ENCODE data around the gene DBR1. TPM values are rescaled to one million over a fixed set of nuclear protein-coding genes. Genes with fewer than 3 reads are reported as not detected.

Gene DBR1
- total RNA-seq, 1 donor from 2014 or later, result 7.1 TPM

GRCh38 chr3:138135146-138135832, 39.4 kb downstream of the DBR1 start:
- no peak for DNase-seq (ENCODE audit: missing footprints)

GRCh38 chr3:138132239-138132638, 42.5 kb downstream of the DBR1 start, which contains the start of gene A4GNT:
Gene A4GNT, minus strand, starts transcription at chr3:138132390. Its CDS starts 1,134 bp downstream, at chr3:138131256.
- no peak for ATAC-seq
- intact Hi-C loops (cut with DNase I), result no loop called here

More at GRCh38 chr3:138135146-138135832, 39.4 kb downstream of the DBR1 start:
- intact Hi-C loops (cut with DNase I), result no loop called here
- ATAC-seq, result no peak

GRCh38 chr3:138127636-138128365, 46.9 kb downstream of the DBR1 start:
- no peak for DNase-seq (ENCODE audit: missing footprints)
- ATAC-seq, result no peak
- intact Hi-C loops (cut with DNase I), result no loop called here

More at GRCh38 chr3:138132239-138132638, 42.5 kb downstream of the DBR1 start, which contains the start of gene A4GNT:
- no peak for DNase-seq (ENCODE audit: missing footprints)

- intact Hi-C loops (cut with DNase I), result no loop called here
- ATAC-seq (peak; percentile 51), DNase-seq (ENCODE audit: missing footprints) (no peak)
Observed at GRCh38 chr3:138125548-138126221, 49.0 kb downstream of the DBR1 start.

- ATAC-seq (no peak), DNase-seq (ENCODE audit: missing footprints) (no peak)
- intact Hi-C loops (cut with DNase I), result no loop called here
Observed at GRCh38 chr3:138124706-138125355, 49.9 kb downstream of the DBR1 start.

GRCh38 chr3:138124188-138124587, 50.5 kb downstream of the DBR1 start:
- ATAC-seq (no peak), DNase-seq (ENCODE audit: missing footprints) (no peak)
- intact Hi-C loops (cut with DNase I), result no loop called here

- DNase-seq (ENCODE audit: missing footprints), result no peak
- intact Hi-C loops (cut with DNase I), result loop anchor here (5.0 kb wide), 1 partner anchor 68 kb away; the partner anchor contains the start of gene ARMC8
- no peak for ATAC-seq
Observed at GRCh38 chr3:138119423-138119766, 55.3 kb downstream of the DBR1 start.

- DNase-seq (ENCODE audit: missing footprints) (no peak), ATAC-seq (peak; percentile 58)
- intact Hi-C loops (cut with DNase I), result loop anchor here (1.0 to 5.0 kb wide), 2 partner anchors 51 to 68 kb away; partner anchors contain the start of gene ARMC8
Observed at GRCh38 chr3:138118612-138119422, 55.9 kb downstream of the DBR1 start.

- DNase-seq (ENCODE audit: missing footprints) (peak; percentile 86), ATAC-seq (peak; percentile 97)
- intact Hi-C loops (cut with DNase I), result loop anchor here (5.0 kb wide), 1 partner anchor 72 kb away; the partner anchor contains the start of gene ARMC8
Observed at GRCh38 chr3:138114988-138115971, 59.4 kb downstream of the DBR1 start, which contains the start of gene DZIP1L. Gene DZIP1L, minus strand, starts transcription at chr3:138115608. Its CDS starts 11,637 bp downstream, at chr3:138103971.

GRCh38 chr3:138114431-138114918, 60.2 kb downstream of the DBR1 start:
- intact Hi-C loops (cut with DNase I), result no loop called here
- ATAC-seq, result no peak
- DNase-seq (ENCODE audit: missing footprints), result no peak

- ATAC-seq, result no peak
- intact Hi-C loops (cut with DNase I), result no loop called here
- DNase-seq (ENCODE audit: missing footprints), result no peak
Observed at GRCh38 chr3:138113326-138113725, 61.4 kb downstream of the DBR1 start.

- ATAC-seq (no peak), DNase-seq (ENCODE audit: missing footprints) (no peak)
- intact Hi-C loops (cut with DNase I), result no loop called here
Observed at GRCh38 chr3:138112362-138112761, 62.4 kb downstream of the DBR1 start.

Other genes starting within 250 kb of the DBR1 start
- gene CLDN18, start 164.8 kb downstream of the DBR1 start, total RNA-seq, result not detected
- gene DZIP1L, start 59.3 kb downstream of the DBR1 start, total RNA-seq, result 3.8 TPM
- not detected for gene A4GNT, start 42.5 kb downstream of the DBR1 start, total RNA-seq
- gene ARMC8, start 12.4 kb upstream of the DBR1 start, total RNA-seq, result 25.4 TPM
- gene NME9, start 154.9 kb upstream of the DBR1 start, total RNA-seq, result not detected
- 396 TPM for gene MRAS, start 173.7 kb upstream of the DBR1 start, total RNA-seq